Measurements from ENCODE around the gene NEK11.

The NEK11 gene

DNA sequence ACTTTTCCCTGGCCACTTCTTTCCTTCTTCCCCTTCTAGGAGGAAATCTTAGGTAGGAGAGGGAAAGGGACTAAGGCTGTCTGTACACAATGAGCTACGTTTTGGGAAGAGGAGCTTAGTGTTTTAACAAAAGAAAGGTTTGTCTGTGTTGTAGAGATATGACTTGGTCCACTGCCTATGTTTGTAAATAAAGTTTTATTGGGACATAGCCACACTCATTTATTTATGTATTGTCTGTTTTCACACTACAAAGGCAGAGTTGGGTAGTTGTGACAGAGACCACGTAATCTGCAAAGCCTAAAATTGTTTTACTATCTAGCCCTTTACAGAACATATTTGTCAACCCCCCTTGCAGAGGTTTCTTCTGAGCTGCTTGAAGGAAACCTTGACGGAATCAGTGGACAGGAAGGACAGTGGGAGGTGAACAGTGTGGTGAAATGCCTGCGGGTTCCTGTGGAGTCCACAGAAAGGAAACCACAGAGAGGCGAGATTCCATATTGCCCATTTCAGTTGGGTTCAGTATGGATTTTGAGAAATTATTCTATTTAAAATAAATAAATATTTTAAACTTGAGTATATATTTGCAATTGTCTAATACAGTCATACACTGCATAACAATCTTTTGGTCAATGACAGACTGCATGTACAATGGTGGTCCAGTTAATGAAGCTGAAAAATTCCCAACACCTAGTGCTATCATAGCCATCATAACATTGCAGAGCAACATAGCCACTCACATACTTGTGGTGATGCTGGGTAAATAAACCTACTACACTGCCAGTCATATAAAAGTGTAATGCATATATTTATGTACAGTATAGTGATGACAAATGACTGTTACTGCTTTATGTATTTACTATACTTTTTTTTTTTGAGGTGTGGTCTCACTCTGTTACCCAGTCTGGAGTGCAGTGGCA lies 197.0 kb downstream of the NEK11 start:
- no peak for DNase-seq

DNA sequence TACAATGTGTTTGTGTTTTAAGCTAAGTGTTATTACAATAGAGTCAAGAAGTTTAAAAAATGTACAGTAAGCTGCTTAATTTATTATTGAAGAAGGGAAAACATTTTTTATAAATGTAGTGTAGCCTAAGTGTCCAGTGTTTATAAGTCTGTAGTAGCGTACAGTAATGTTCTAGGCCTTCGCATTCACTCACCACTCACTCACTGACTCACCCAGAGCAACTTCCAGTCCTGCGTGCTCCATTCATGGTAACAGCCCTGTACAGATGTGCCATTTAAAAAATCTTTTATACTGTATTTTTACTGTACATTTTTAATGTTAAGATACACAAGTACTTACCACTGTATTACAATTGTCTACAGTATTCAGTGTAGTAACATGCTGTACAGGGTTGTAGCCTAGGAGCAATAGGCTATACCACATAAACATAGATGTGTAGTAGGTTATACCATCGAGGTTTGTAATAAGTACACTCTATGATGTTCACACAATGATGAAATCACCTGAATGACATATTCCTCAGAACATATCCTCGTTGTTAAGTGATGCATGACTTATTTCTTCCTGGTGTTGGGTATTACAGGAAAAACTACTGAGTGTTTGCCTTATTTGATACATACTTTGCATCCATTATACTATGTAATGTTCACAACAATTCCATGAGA lies 198.3 kb downstream of the NEK11 start:
- no peak overlapping the region for H2AFZ ChIP-seq (ENCODE audit: insufficient read depth, low read length, poor library complexity)
- no peak overlapping the region for H2BK120ac ChIP-seq (ENCODE audit: insufficient read depth, low read length, poor library complexity)
- H3K23ac ChIP-seq (ENCODE audit: low read length) = no peak overlapping the region
- no peak overlapping the region for H3K27ac ChIP-seq (ENCODE audit: low read depth, low read length)
- no peak overlapping the region for H3K9ac ChIP-seq (ENCODE audit: low read length)
- H3K14ac ChIP-seq (ENCODE audit: low read length) = no peak overlapping the region
- H4K91ac ChIP-seq (ENCODE audit: low read depth, low read length) = no peak overlapping the region
- no peaks in the 10 kb centered on the region for H3K79me2 ChIP-seq (ENCODE audit: control insufficient read depth, insufficient read depth, low read length, poor library complexity)
- H3K18ac ChIP-seq (ENCODE audit: low read length) = no peak overlapping the region
- H3K36me3 ChIP-seq (ENCODE audit: control insufficient read depth in 1 of 2, insufficient read depth in 2 of 2, low read length in 2 of 2) = no peaks in the 10 kb centered on the region
- H3K4me3 ChIP-seq (ENCODE audit: low read depth, low read length) = no peak overlapping the region
- no peaks in the 10 kb centered on the region for H3K27me3 ChIP-seq (ENCODE audit: insufficient read depth, low read length)
- WGBS (ENCODE audit: extremely low coverage, insufficient coverage, insufficient read length) = no CpG with 5 or more reads among the region's 5 CpGs
- H3K9me3 ChIP-seq (ENCODE audit: insufficient read depth, low read depth, low read length) = no peaks in the 10 kb centered on the region
- H3K4me1 ChIP-seq (ENCODE audit: control insufficient read depth in 1 of 2, insufficient read depth in 2 of 2, low read length in 2 of 2) = no peaks in the 10 kb centered on the region
- no peaks in the 10 kb centered on the region for H3K79me1 ChIP-seq (ENCODE audit: low read length)
- H2BK5ac ChIP-seq (ENCODE audit: low read depth, low read length, poor library complexity) = no peak overlapping the region
- no peak overlapping the region for H2BK12ac ChIP-seq (ENCODE audit: low read length)
- no peak for DNase-seq
- no peak overlapping the region for H3K4me2 ChIP-seq (ENCODE audit: low read length)
- H3K4ac ChIP-seq (ENCODE audit: low read depth, low read length) = no peak overlapping the region
- H4K12ac ChIP-seq (ENCODE audit: low read depth, low read length) = no peak overlapping the region
- no peak overlapping the region for H2AK5ac ChIP-seq (ENCODE audit: low read length)
- no peak overlapping the region for H4K8ac ChIP-seq (ENCODE audit: low read depth, low read length)

More for the DNA sequence above, 197.0 kb downstream of the NEK11 start:
- H3K4me3 ChIP-seq (ENCODE audit: low read depth, low read length) = no peak overlapping the region
- H4K12ac ChIP-seq (ENCODE audit: low read depth, low read length) = no peak overlapping the region
- no peak overlapping the region for H4K91ac ChIP-seq (ENCODE audit: low read depth, low read length)
- H4K8ac ChIP-seq (ENCODE audit: low read depth, low read length) = no peak overlapping the region
- no peak overlapping the region for H3K4me2 ChIP-seq (ENCODE audit: low read length)
- no peaks in the 10 kb centered on the region for H3K36me3 ChIP-seq (ENCODE audit: control insufficient read depth in 1 of 2, insufficient read depth in 2 of 2, low read length in 2 of 2)
- H3K79me1 ChIP-seq (ENCODE audit: low read length) = no peaks in the 10 kb centered on the region
- no peak overlapping the region for H3K14ac ChIP-seq (ENCODE audit: low read length)
- no peak overlapping the region for H2BK120ac ChIP-seq (ENCODE audit: insufficient read depth, low read length, poor library complexity)
- no peak overlapping the region for H3K27ac ChIP-seq (ENCODE audit: low read depth, low read length)
- no peak overlapping the region for H2AFZ ChIP-seq (ENCODE audit: insufficient read depth, low read length, poor library complexity)
- H3K4me1 ChIP-seq (ENCODE audit: control insufficient read depth in 1 of 2, insufficient read depth in 2 of 2, low read length in 2 of 2) = no peaks in the 10 kb centered on the region
- no CpG with 5 or more reads among the region's 5 CpGs for WGBS (ENCODE audit: extremely low coverage, insufficient coverage, insufficient read length)
- no peaks in the 10 kb centered on the region for H3K27me3 ChIP-seq (ENCODE audit: insufficient read depth, low read length)
- no peak overlapping the region for H3K23ac ChIP-seq (ENCODE audit: low read length)
- H3K18ac ChIP-seq (ENCODE audit: low read length) = no peak overlapping the region
- no peaks in the 10 kb centered on the region for H3K9me3 ChIP-seq (ENCODE audit: insufficient read depth, low read depth, low read length)
- no peak overlapping the region for H3K4ac ChIP-seq (ENCODE audit: low read depth, low read length)
- no peak overlapping the region for H3K9ac ChIP-seq (ENCODE audit: low read length)
- no peak overlapping the region for H2BK12ac ChIP-seq (ENCODE audit: low read length)
- H3K79me2 ChIP-seq (ENCODE audit: control insufficient read depth, insufficient read depth, low read length, poor library complexity) = no peaks in the 10 kb centered on the region
- no peak overlapping the region for H2BK5ac ChIP-seq (ENCODE audit: low read depth, low read length, poor library complexity)
- no peak overlapping the region for H2AK5ac ChIP-seq (ENCODE audit: low read length)

DNA sequence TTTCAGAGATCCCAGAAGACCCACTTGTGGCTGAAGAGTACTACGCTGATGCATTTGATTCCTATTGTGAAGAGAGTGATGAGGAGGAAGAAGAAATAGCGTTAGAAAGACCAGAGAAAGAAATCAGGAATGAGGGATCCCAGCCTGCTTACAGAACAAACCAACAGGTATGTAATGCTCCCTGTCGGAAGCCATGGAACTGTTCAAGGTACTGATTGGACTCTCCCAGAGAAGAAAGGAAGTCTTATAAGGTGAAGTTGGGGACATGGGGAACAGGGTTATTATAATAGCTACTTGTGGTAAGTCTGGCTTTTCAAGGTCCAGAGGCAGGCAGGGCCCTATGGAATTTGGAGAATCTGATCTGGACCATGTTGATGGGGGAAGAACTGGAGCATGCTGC lies 201.8 kb downstream of the NEK11 start:
- Histone ChIP-seq H3K79me2 (ENCODE audit: control insufficient read depth, insufficient read depth, low read length, poor library complexity) (no peaks in the 10 kb centered on the region), H4K91ac (ENCODE audit: low read depth, low read length) (no peak overlapping the region), H2AK5ac (ENCODE audit: low read length) (no peak overlapping the region), H3K4me3 (ENCODE audit: low read depth, low read length) (no peak overlapping the region), H2AFZ (ENCODE audit: insufficient read depth, low read length, poor library complexity) (no peak overlapping the region), H3K23ac (ENCODE audit: low read length) (no peak overlapping the region), H3K27me3 (ENCODE audit: insufficient read depth, low read length) (no peaks in the 10 kb centered on the region), H2BK120ac (ENCODE audit: insufficient read depth, low read length, poor library complexity) (no peak overlapping the region), H3K4me2 (ENCODE audit: low read length) (no peak overlapping the region), H3K9me3 (ENCODE audit: insufficient read depth, low read depth, low read length) (no peaks in the 10 kb centered on the region), H3K14ac (ENCODE audit: low read length) (no peak overlapping the region), H4K8ac (ENCODE audit: low read depth, low read length) (no peak overlapping the region), H3K18ac (ENCODE audit: low read length) (no peak overlapping the region), H3K4me1 (ENCODE audit: control insufficient read depth in 1 of 2, insufficient read depth in 2 of 2, low read length in 2 of 2) (no peaks in the 10 kb centered on the region), H4K12ac (ENCODE audit: low read depth, low read length) (no peak overlapping the region), H2BK12ac (ENCODE audit: low read length) (no peak overlapping the region), H3K79me1 (ENCODE audit: low read length) (no peaks in the 10 kb centered on the region), H3K27ac (ENCODE audit: low read depth, low read length) (no peak overlapping the region), H2BK5ac (ENCODE audit: low read depth, low read length, poor library complexity) (no peak overlapping the region), H3K36me3 (ENCODE audit: control insufficient read depth in 1 of 2, insufficient read depth in 2 of 2, low read length in 2 of 2) (no peaks in the 10 kb centered on the region), H3K9ac (ENCODE audit: low read length) (no peak overlapping the region), H3K4ac (ENCODE audit: low read depth, low read length) (no peak overlapping the region)
- no peak for DNase-seq
- no CpG with 5 or more reads among the region's 3 CpGs for whole genome bisulfite sequencing (ENCODE audit: extremely low coverage, insufficient coverage, insufficient read length)

DNA sequence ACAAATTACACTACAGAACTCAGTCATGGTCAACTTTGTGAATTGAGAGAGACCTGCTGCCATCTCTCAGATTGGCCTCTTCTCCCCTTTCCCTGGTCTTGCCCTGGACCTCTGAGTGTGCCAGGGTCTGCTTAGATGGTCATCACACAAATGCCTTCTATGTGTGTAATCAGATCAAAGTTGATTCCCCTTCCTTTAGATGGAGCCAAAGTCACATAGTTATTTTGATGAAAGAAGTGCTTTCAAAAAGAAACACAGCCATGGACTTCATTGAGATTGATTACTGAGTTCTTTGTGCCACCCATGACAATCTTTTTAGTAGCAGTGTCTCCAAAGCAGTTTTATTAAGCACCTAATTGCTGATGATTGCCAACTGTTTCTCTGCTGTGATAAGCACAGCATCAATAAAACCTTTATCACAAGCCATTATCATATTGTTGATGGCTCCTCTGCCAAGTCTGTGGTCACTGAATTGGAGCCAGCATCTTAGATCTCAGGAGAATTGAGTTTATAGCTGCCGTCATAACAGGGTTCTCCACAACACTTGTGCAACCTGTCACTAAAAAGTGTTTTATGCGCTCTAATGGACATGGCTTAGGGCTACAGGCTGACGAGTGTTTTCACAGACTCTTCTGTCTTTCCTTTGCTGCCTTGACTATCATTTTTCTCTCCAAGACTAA lies 205.2 kb downstream of the NEK11 start:
- H3K36me3 ChIP-seq (ENCODE audit: control insufficient read depth in 1 of 2, insufficient read depth in 2 of 2, low read length in 2 of 2) = no peaks in the 10 kb centered on the region
- H2BK120ac ChIP-seq (ENCODE audit: insufficient read depth, low read length, poor library complexity) = no peak overlapping the region
- no peak overlapping the region for H2BK12ac ChIP-seq (ENCODE audit: low read length)
- H3K4me3 ChIP-seq (ENCODE audit: low read depth, low read length) = no peak overlapping the region
- H3K23ac ChIP-seq (ENCODE audit: low read length) = no peak overlapping the region
- H2AFZ ChIP-seq (ENCODE audit: insufficient read depth, low read length, poor library complexity) = no peak overlapping the region
- no peak overlapping the region for H4K91ac ChIP-seq (ENCODE audit: low read depth, low read length)
- no peaks in the 10 kb centered on the region for H3K79me1 ChIP-seq (ENCODE audit: low read length)
- DNase-seq = no peak
- H4K12ac ChIP-seq (ENCODE audit: low read depth, low read length) = no peak overlapping the region
- H3K27me3 ChIP-seq (ENCODE audit: insufficient read depth, low read length) = no peaks in the 10 kb centered on the region
- no peaks in the 10 kb centered on the region for H3K4me1 ChIP-seq (ENCODE audit: control insufficient read depth in 1 of 2, insufficient read depth in 2 of 2, low read length in 2 of 2)
- H3K27ac ChIP-seq (ENCODE audit: low read depth, low read length) = no peak overlapping the region
- no peaks in the 10 kb centered on the region for H3K9me3 ChIP-seq (ENCODE audit: insufficient read depth, low read depth, low read length)
- H4K8ac ChIP-seq (ENCODE audit: low read depth, low read length) = no peak overlapping the region
- no peak overlapping the region for H2AK5ac ChIP-seq (ENCODE audit: low read length)
- no CpG with 5 or more reads among the region's 3 CpGs for WGBS (ENCODE audit: extremely low coverage, insufficient coverage, insufficient read length)
- no peaks in the 10 kb centered on the region for H3K79me2 ChIP-seq (ENCODE audit: control insufficient read depth, insufficient read depth, low read length, poor library complexity)
- H3K18ac ChIP-seq (ENCODE audit: low read length) = no peak overlapping the region
- H3K9ac ChIP-seq (ENCODE audit: low read length) = no peak overlapping the region
- H3K14ac ChIP-seq (ENCODE audit: low read length) = no peak overlapping the region
- H3K4ac ChIP-seq (ENCODE audit: low read depth, low read length) = no peak overlapping the region
- no peak overlapping the region for H2BK5ac ChIP-seq (ENCODE audit: low read depth, low read length, poor library complexity)
- H3K4me2 ChIP-seq (ENCODE audit: low read length) = no peak overlapping the region
